ENCODE measurements around the gene DYNLT2. TPM values are rescaled to one million over a fixed set of nuclear protein-coding genes. Genes with fewer than 3 reads are reported as not detected.

DYNLT2 gene
- total RNA-seq, 1 donor from 2014 or later: 1.1 TPM

DNA sequence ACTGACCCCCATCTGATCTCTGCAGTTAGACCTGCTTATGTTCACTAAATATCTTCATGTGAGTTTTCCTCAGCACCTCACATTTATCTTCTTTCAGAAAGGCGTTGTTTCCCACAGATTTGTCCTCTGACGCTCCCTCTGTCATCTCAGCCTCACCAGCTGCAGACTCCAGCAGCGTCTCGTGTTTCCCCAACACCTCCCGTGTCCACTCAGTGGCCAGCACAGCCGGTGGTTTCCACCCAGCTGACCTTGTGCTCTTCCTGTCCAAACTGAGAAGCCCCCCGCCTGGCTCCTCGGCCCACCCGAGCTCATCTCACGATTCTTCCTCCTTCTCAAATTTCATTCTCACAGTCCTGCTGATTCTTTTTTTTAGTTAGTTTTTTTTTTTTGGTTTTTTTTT is 12.5 kb upstream of the DYNLT2 start:
- no peak overlapping the region for H3K4me3 ChIP-seq (ENCODE audit: low read depth, low read length)
- DNase-seq (ENCODE audit: low read depth): no peak
- TF ChIP-seq, protein P1, sequence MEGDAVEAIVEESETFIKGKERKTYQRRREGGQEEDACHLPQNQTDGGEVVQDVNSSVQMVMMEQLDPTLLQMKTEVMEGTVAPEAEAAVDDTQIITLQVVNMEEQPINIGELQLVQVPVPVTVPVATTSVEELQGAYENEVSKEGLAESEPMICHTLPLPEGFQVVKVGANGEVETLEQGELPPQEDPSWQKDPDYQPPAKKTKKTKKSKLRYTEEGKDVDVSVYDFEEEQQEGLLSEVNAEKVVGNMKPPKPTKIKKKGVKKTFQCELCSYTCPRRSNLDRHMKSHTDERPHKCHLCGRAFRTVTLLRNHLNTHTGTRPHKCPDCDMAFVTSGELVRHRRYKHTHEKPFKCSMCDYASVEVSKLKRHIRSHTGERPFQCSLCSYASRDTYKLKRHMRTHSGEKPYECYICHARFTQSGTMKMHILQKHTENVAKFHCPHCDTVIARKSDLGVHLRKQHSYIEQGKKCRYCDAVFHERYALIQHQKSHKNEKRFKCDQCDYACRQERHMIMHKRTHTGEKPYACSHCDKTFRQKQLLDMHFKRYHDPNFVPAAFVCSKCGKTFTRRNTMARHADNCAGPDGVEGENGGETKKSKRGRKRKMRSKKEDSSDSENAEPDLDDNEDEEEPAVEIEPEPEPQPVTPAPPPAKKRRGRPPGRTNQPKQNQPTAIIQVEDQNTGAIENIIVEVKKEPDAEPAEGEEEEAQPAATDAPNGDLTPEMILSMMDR (IDR thresholded peaks at IDR 0.05; ENCODE audit: insufficient read depth, low read length, severe bottlenecking): no peak
- H3K36me3 ChIP-seq (ENCODE audit: control insufficient read depth, insufficient read depth, low read length): peaks cover 9% of the 10 kb centered on the region
- no peaks in the 10 kb centered on the region for H3K27me3 ChIP-seq (ENCODE audit: control insufficient read depth, insufficient read depth, low read length)
- FAIRE-seq: no peak

DNA sequence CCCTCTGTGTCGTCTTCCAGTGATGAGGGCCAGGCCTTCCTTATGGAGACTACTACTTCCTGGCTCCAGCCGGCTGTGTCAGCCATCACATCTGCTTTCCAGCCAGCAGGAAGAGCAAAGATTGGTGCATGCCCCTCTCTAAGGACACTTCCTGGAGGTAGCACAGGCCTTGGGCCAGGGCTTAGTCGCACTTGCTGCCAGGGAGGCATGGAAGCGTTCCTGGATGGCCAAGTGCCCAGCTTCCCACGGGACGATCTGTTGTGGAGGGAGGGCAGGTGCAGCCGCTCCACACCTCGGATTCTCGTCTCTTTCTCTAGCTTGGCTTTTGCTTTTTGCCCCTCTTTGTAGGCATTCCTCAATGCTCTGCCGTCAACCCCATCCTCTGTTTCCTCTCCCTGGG is 11.9 kb upstream of the DYNLT2 start:
- Histone ChIP-seq H3K4me3 (ENCODE audit: low read depth, low read length) (no peak overlapping the region), H3K27me3 (ENCODE audit: control insufficient read depth, insufficient read depth, low read length) (no peaks in the 10 kb centered on the region), H3K36me3 (ENCODE audit: control insufficient read depth, insufficient read depth, low read length) (peaks cover 9% of the 10 kb centered on the region)
- TF ChIP-seq, protein P1 (IDR thresholded peaks at IDR 0.05; ENCODE audit: insufficient read depth, low read length, severe bottlenecking): no peak
- DNase-seq (ENCODE audit: low read depth) (no peak), FAIRE-seq (no peak)

DNA sequence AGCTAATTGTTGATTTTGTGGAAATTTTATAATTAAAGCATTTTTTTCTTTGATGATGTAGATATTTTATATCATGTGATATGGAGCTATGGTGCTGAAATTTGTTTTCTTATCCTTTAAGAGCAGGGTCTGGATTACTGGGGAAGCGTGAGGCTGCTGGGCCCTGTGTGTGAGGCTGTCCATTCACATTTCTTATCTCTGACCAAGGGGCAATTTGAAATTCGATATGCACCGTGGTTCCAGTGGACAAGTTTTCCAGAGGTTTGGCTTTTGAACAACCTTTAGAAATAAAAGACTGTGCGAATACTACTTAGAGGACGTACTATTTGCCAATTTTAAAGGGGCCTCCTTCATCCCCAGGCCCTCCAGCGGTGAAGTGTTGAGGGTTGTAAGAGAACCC is 3.8 kb upstream of the DYNLT2 start:
- DNase-seq (ENCODE audit: low read depth) (no peak), FAIRE-seq (no peak)
- TF ChIP-seq, protein P1 (IDR thresholded peaks at IDR 0.05; ENCODE audit: insufficient read depth, low read length, severe bottlenecking): no peak
- H3K36me3 ChIP-seq (ENCODE audit: control insufficient read depth, insufficient read depth, low read length): peaks cover 1% of the 10 kb centered on the region
- H3K4me3 ChIP-seq (ENCODE audit: low read depth, low read length): no peak overlapping the region
- H3K27me3 ChIP-seq (ENCODE audit: control insufficient read depth, insufficient read depth, low read length): no peaks in the 10 kb centered on the region

DNA sequence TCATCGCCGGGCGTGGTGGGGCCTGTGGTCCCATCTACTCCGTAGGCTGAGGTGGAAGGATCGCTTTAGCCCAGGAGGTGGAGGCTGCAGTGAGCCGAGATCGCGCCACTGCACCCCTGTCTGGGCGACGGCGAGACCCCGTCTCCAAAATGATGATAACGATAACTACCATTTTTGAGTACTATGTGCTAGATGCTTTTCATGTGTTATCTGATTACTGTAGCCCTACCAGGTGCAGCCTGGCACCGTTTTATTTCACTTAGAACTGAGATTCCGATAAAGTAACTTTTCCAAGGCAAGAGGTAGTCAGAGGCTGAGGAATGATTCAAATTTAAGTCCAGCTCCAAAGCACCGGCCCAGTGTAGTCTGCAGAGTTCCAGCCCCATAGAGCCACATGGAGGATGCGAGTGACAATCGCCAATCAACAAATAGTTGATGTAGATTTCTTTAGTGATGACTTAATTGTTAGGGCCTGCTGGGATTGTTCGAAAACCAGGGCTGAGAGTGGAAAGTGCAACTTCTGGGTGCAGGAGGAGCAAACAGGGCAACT is 777 bp upstream of the DYNLT2 start:
- no peak for DNase-seq (ENCODE audit: low read depth)
- Histone ChIP-seq H3K27me3 (ENCODE audit: control insufficient read depth, insufficient read depth, low read length) (no peaks in the 10 kb centered on the region), H3K36me3 (ENCODE audit: control insufficient read depth, insufficient read depth, low read length) (peaks cover 1% of the 10 kb centered on the region), H3K4me3 (ENCODE audit: low read depth, low read length) (peak overlapping the region; percentile 91)
- FAIRE-seq: no peak
- TF ChIP-seq, protein P1 (IDR thresholded peaks at IDR 0.05; ENCODE audit: insufficient read depth, low read length, severe bottlenecking): no peak

DNA sequence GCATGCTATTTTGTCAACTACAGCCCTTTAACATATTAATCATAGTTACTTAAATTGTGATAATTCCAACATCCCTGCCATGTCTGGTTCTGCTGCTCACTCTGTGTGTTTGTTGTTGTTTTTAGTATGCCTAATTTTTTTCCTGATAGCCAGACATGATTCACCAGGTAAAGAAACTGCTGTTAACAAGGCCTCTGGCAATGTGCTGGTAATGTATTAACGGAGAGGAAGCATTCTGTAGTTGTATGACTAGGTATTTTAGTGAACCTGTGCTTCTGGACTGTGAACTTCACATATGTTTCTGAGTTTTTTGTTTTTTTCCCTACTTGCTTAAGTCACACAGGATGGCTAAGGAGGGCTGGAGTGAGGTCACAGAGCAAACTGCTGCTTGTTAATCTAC is 4.8 kb downstream of the DYNLT2 start:
- Histone ChIP-seq H3K27me3 (ENCODE audit: control insufficient read depth, insufficient read depth, low read length) (no peaks in the 10 kb centered on the region), H3K4me3 (ENCODE audit: low read depth, low read length) (no peak overlapping the region), H3K36me3 (ENCODE audit: control insufficient read depth, insufficient read depth, low read length) (no peaks in the 10 kb centered on the region)
- DNase-seq (ENCODE audit: low read depth): peak; percentile 42
- FAIRE-seq: no peak
- TF ChIP-seq, protein P1 (IDR thresholded peaks at IDR 0.05; ENCODE audit: insufficient read depth, low read length, severe bottlenecking): no peak

DNA sequence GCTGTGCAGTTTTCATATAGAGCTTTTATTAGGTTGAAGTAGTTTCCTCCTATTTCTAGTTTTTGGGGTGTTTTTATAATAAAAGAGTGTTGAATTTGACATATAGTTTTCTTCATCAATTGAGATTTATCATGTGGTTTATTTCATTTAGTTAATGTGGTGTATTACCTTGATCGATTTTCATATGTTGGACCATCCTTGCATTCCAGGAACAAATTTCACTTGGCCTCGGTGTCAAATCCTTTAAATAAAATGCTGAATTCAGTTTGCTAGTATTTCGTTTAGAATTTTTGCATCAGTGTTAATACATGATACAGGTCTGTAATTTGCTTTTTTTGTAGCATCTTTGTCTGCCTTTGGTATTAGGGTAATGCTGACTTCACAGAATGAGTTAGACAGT is 6.0 kb downstream of the DYNLT2 start:
- DNase-seq (ENCODE audit: low read depth) (no peak), FAIRE-seq (no peak)
- Histone ChIP-seq H3K4me3 (ENCODE audit: low read depth, low read length) (no peak overlapping the region), H3K27me3 (ENCODE audit: control insufficient read depth, insufficient read depth, low read length) (no peaks in the 10 kb centered on the region), H3K36me3 (ENCODE audit: control insufficient read depth, insufficient read depth, low read length) (no peaks in the 10 kb centered on the region)
- TF ChIP-seq, protein P1 (IDR thresholded peaks at IDR 0.05; ENCODE audit: insufficient read depth, low read length, severe bottlenecking): no peak
